Gastrocnemius medialis (tissue), 4 donors: ENCODE measurements around the gene GPRIN3.

Experiments
- POLR2A ChIP-seq, 2 donors: fragments of 450-650 bp; IDR thresholded peaks; one replicate each; pipeline ENCODE4 v1.6.1; 2017; ENCODE audit warnings: antibody characterized with exemption in 2 of 2, mild to moderate bottlenecking in 2 of 2, moderate library complexity in 2 of 2
- TF ChIP-seq, protein P1 (sequence below), 5 experiments: fragments of 450-650 bp in 3 of 5; fragments of 200-600 bp in 2 of 5; sonication (generic) in 2 of 5; IDR thresholded peaks in 4 of 5; conservative IDR thresholded peaks in 1 of 5; 1 replicate in 4 of 5; 2 replicates in 1 of 5; pipeline ENCODE4 v1.5.1; 2016 to 2019; ENCODE audit warnings: antibody characterized with exemption in 5 of 5, mild to moderate bottlenecking in 3 of 5, moderate library complexity in 3 of 5

GRCh38 chr4:89357340-89357739 lies 49.7 kb upstream of the GPRIN3 start:
- no peak for TF ChIP-seq POLR2A (IDR thresholded peaks at IDR 0.05)
- TF ChIP-seq, protein P1, sequence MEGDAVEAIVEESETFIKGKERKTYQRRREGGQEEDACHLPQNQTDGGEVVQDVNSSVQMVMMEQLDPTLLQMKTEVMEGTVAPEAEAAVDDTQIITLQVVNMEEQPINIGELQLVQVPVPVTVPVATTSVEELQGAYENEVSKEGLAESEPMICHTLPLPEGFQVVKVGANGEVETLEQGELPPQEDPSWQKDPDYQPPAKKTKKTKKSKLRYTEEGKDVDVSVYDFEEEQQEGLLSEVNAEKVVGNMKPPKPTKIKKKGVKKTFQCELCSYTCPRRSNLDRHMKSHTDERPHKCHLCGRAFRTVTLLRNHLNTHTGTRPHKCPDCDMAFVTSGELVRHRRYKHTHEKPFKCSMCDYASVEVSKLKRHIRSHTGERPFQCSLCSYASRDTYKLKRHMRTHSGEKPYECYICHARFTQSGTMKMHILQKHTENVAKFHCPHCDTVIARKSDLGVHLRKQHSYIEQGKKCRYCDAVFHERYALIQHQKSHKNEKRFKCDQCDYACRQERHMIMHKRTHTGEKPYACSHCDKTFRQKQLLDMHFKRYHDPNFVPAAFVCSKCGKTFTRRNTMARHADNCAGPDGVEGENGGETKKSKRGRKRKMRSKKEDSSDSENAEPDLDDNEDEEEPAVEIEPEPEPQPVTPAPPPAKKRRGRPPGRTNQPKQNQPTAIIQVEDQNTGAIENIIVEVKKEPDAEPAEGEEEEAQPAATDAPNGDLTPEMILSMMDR (IDR thresholded peaks at IDR 0.05 in 4 of 5, conservative IDR thresholded peaks at IDR 0.05 in 1 of 5): no peak
